IPS-15b (cell line): ENCODE data around the gene ZDHHC8.
A peak's percentile ranks its signal among the peaks of the same experiment; 100 is the strongest.

Experiments
- H3K27me3 ChIP-seq: one replicate; pipeline ENCODE4 v1.6.1; 2013; ENCODE audit warnings: low read length; ENCODE audit not compliant: control insufficient read depth, insufficient read depth
- H3K36me3 ChIP-seq: one replicate; pipeline ENCODE4 v1.6.1; 2013; ENCODE audit warnings: low read length; ENCODE audit not compliant: control insufficient read depth, insufficient read depth
- H3K4me1 ChIP-seq: one replicate; pipeline ENCODE4 v1.6.1; 2013; ENCODE audit warnings: mild to moderate bottlenecking, low read length; ENCODE audit not compliant: control insufficient read depth, insufficient read depth
- H3K4me3 ChIP-seq: one replicate; pipeline ENCODE4 v1.5.1; 2013; ENCODE audit warnings: low read depth, low read length
- H3K9ac ChIP-seq: one replicate; pipeline ENCODE4 v1.6.1; 2013; ENCODE audit warnings: low read depth, mild to moderate bottlenecking, low read length
- H3K9me3 ChIP-seq: one replicate; pipeline ENCODE4 v1.6.1; 2013; ENCODE audit warnings: mild to moderate bottlenecking, low read length; ENCODE audit not compliant: control insufficient read depth, insufficient read depth

Gene ZDHHC8, protein sequence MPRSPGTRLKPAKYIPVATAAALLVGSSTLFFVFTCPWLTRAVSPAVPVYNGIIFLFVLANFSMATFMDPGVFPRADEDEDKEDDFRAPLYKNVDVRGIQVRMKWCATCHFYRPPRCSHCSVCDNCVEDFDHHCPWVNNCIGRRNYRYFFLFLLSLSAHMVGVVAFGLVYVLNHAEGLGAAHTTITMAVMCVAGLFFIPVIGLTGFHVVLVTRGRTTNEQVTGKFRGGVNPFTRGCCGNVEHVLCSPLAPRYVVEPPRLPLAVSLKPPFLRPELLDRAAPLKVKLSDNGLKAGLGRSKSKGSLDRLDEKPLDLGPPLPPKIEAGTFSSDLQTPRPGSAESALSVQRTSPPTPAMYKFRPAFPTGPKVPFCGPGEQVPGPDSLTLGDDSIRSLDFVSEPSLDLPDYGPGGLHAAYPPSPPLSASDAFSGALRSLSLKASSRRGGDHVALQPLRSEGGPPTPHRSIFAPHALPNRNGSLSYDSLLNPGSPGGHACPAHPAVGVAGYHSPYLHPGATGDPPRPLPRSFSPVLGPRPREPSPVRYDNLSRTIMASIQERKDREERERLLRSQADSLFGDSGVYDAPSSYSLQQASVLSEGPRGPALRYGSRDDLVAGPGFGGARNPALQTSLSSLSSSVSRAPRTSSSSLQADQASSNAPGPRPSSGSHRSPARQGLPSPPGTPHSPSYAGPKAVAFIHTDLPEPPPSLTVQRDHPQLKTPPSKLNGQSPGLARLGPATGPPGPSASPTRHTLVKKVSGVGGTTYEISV

DNA sequence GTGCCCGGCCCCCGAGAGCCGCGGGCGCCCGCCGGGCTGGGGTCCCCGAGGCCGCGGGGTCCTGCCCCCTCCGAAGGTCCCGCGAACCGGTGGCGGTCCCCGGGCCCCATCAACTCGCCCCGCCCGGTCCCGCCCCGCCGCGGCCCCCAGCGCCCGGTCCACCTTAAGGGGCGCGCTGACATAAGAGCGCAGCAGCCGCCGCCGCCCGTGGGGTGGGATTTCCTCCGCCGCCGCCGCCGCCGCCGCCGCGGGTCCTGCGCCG is at the start of gene ZDHHC8:
TSS of gene ZDHHC8 (plus strand) at position 208 of the 262 bp plus-strand sequence. CDS start 144 bp downstream, outside the sequence.
- Histone ChIP-seq H3K9ac (peak within 1 kb of the TSS; percentile 65), H3K36me3 (peaks cover 9% of the 10 kb centered on the region), H3K4me1 (no peaks in the 10 kb centered on the region), H3K4me3 (peak within 1 kb of the TSS; percentile 64), H3K9me3 (no peaks in the 10 kb centered on the region), H3K27me3 (no peaks in the 10 kb centered on the region)

DNA sequence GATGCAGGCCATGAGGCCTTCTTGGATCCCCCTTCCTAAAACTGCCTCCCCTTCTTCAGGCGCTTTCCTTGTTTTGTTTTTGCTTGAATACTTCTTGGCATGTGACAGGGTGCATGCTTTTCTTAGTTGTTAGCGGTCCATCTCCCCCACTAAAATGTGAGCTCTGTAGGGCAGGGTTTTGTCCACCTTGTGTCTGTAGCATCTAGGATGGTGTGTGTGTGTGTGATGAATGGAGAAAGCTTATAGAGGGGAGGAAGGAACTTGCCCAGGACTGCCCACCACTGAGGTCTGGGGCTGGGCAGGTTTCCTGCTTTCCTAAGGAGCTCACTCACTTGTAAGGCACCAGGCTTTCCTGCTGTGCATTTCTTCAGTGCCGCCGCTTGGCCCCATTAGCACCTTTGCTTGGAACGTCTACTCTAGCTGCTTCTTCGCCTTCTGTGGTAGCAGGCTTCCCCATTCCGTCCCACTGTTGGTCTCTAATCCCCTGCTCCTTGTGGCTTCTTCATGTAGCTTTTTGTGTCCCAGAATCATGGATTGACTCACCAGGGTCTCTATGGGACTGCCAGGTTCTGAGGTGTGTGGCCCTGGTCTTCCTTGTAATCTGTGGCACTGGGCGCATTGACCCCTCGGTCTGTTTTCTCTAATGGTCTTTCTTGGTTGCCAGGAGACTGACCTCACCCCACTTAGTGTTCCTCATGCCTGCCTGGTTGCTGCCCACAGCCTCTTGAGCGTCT is 48.3 kb upstream of the ZDHHC8 start:
- Histone ChIP-seq H3K9me3 (no peaks in the 10 kb centered on the region), H3K27me3 (no peaks in the 10 kb centered on the region), H3K9ac (peak overlapping the region; percentile 37), H3K36me3 (peaks cover 37% of the 10 kb centered on the region), H3K4me3 (no peak overlapping the region), H3K4me1 (peaks cover 10% of the 10 kb centered on the region)

DNA sequence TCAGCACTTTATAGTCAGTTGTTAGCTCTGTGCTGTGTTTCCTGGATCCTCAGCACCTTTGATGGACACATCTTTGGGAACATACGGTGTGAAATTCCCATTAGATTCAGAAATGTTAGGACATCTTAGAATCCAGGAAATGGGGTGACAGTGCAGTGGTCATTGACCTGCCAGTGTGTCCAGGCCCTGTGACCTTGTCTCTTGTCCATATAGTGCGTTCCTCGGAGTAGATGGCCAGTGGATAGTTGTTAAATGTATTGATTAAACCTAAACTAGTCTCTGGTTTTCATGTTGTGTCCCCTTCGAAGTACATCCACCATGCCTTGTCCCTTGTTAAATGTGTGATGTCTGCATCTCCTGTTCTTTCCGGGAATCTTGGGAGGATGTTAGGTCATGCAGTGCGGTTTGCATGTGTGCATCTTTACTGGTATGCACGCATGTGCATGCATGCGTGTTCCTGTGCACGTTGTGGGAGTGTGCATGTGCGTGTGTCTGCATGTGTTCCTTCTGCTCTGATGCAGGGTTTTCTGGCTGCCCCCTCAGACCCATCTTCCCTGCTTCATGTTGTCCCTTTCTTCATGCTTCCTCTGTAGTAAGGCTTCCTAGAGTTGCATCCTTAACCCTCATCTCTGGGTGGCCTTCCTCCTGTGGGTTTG is 47.6 kb upstream of the ZDHHC8 start:
- Histone ChIP-seq H3K4me1 (peaks cover 10% of the 10 kb centered on the region), H3K27me3 (no peaks in the 10 kb centered on the region), H3K36me3 (peaks cover 44% of the 10 kb centered on the region), H3K9me3 (no peaks in the 10 kb centered on the region), H3K4me3 (no peak overlapping the region), H3K9ac (no peak overlapping the region)

DNA sequence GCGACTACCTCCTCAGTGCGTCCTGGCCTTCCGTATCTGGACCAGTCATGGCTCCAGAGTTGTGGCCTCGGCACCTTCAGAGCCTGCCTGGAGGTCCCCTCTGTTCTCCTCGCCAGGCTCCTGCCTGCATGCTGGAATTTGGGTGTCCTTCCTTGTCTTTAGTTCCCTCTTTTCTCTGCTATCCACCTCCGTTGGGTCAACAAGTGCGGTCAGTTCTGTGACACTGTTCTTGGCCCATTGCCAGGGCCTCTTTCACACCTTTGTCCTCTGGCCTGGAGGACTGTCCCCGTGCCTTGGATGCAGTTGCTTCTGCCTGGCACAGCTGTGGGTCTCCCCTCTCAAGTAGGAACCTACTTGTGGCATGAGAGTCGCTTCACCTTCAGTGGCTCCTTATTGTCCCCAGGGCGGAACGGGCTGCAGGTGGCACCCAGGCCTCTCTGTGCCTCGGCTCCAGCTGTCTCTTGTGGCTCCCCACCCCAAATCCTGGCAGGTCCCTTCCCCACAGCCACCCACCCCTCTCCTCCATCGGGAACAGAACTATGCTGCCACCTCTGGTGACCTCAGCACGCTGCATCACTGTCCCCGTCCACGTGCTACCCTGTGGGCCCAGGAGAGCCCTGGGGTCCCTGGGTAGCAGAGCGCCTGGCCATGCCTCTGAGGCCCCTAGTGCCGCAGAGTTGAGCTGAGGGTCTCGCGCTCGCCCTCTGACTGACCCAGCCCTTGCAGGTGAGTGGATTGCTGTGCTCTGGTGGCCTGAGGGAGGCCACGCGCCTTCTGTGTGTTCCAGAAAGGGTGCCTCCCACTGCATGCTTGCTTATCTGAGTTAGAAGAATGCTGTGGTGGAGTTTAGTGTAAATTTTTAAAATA is 46.8 kb upstream of the ZDHHC8 start:
- Histone ChIP-seq H3K4me1 (peaks cover 10% of the 10 kb centered on the region), H3K4me3 (no peak overlapping the region), H3K9me3 (no peaks in the 10 kb centered on the region), H3K36me3 (peaks cover 51% of the 10 kb centered on the region), H3K27me3 (no peaks in the 10 kb centered on the region), H3K9ac (no peak overlapping the region)

DNA sequence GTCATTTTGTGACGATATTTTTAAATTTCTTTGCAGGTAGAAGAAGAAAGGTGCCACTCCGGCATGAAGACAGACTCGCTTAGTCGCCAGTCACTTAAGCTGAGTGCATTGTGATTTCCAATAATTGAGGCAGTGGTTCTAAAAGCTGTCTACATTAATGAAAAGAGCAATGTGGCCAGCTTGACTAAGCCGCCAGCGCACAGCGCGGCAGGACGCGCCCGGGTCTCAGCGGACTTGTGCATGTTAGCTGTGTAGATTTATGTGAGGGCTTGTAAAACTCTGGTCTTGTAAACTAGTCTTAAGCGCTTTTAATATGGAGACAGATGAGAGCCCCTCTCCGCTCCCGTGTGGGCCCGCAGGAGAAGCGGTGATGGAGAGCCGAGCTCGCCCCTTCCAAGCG is 46.0 kb upstream of the ZDHHC8 start:
- Histone ChIP-seq H3K4me1 (peaks cover 10% of the 10 kb centered on the region), H3K4me3 (no peak overlapping the region), H3K9ac (no peak overlapping the region), H3K36me3 (peaks cover 60% of the 10 kb centered on the region), H3K27me3 (no peaks in the 10 kb centered on the region), H3K9me3 (no peaks in the 10 kb centered on the region)

DNA sequence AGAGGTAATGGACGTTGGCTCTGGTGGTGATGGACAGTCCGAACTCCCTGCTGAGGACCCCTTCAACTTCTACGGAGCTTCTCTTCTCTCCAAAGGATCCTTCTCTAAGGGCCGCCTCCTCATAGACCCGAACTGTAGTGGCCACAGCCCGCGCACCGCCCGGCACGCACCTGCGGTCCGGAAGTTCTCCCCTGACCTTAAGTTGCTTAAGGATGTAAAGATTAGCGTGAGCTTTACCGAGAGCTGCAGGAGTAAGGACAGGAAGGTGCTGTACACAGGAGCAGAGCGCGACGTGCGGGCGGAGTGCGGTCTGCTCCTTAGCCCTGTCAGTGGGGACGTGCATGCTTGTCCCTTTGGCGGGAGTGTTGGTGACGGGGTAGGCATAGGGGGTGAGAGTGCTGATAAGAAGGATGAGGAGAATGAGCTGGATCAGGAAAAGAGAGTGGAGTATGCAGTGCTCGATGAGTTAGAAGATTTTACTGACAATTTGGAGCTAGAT is 45.5 kb upstream of the ZDHHC8 start:
- Histone ChIP-seq H3K4me3 (no peak overlapping the region), H3K4me1 (peaks cover 10% of the 10 kb centered on the region), H3K36me3 (peaks cover 65% of the 10 kb centered on the region), H3K27me3 (no peaks in the 10 kb centered on the region), H3K9me3 (no peaks in the 10 kb centered on the region), H3K9ac (no peak overlapping the region)

DNA sequence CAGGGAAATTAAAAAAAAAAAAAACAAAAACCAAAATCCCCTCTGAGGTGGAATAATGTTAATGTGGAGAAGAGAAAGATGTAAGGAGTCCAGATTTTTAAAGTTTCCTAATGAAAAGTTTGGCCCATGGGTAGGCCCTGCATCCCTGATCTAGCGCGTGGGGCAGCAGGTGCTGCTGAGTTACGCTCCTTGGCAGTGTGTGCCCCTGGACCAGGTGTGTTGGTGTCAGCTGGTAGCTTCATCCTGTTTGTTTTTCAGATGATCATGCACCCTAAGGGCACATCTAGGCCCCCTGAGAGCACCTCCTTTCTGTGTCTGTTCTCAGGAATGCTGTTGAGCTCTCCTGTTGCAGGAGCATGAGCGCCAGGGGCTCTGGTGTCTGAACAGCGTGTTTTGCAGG is 44.8 kb upstream of the ZDHHC8 start:
- Histone ChIP-seq H3K27me3 (no peaks in the 10 kb centered on the region), H3K9me3 (no peaks in the 10 kb centered on the region), H3K4me1 (peaks cover 6% of the 10 kb centered on the region), H3K4me3 (no peak overlapping the region), H3K9ac (no peak overlapping the region), H3K36me3 (peaks cover 69% of the 10 kb centered on the region)

DNA sequence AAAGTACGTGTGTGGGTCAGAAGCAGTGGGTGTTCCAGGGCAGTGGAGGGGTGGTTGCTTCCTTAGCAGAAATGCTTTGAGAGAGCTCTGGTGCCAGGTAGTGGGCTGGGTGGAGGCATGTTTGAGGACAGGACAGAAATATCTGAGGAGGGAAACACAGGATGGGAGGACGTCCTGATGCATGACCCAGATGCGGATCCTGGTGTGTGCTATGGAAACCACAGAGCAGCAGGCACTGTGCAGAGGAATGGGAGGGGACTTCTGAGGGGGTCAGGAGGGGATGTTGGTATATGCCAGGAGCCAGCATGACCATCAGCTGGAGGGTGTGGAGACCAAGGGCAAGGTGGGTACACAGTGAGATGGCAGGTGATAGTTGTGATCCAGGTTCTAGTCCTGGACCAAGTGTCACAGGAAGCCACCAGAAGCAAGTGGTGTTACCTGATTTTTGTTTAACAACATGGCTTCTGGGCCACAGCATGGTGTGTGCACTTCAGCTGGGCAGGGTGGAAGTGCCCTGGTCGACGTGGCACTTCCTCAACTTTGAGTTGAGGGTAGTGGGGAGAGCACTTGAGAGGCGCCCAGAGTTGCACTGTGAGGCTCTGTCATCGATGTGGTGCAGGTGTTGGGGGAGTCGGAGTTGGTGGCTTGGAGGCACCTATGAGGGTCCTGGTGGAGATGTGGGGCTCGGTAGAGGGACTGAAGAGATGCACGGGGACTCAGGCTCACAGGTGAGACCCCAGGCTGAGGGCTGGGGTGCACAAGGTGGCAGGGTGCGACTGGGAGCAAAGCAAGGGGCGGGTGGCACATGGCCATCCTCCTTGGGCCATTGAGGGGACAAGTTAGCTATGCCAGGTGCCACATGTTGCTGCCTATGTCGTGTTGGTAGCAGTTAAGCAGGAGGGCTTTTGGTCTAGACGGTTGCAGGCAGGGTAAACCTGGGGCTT is 44.0 kb upstream of the ZDHHC8 start:
- no peak overlapping the region for H3K9ac ChIP-seq
- peaks cover 5% of the 10 kb centered on the region for H3K4me1 ChIP-seq
- peaks cover 75% of the 10 kb centered on the region for H3K36me3 ChIP-seq
- no peaks in the 10 kb centered on the region for H3K9me3 ChIP-seq
- no peak overlapping the region for H3K4me3 ChIP-seq
- H3K27me3 ChIP-seq, result no peaks in the 10 kb centered on the region

DNA sequence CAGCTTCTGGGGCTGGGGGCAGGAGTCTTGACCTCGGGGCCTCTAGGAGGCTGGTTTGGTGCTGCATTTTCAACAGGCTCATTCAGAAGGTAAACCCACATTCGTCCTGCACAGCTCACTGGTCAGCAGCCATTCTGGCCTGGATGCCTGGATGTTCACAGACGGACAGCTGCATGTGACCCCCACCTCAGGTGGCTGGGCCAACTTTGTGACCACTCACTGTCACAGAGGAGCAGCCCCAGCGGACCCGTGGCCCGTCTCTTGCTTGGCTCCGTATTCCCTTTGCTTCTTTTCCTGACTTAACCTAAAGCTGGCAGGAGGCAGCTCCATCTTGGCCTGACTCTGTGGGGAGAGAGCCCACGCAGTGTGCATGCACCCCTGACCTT is 43.3 kb upstream of the ZDHHC8 start:
- Histone ChIP-seq H3K9ac (no peak overlapping the region), H3K27me3 (no peaks in the 10 kb centered on the region), H3K4me3 (no peak overlapping the region), H3K9me3 (no peaks in the 10 kb centered on the region), H3K36me3 (peaks cover 75% of the 10 kb centered on the region), H3K4me1 (no peaks in the 10 kb centered on the region)
